Mesothelial cell of epicardium (in vitro differentiated cells): ENCODE measurements around the gene INSIG1. TPM values are rescaled to one million over a fixed set of nuclear protein-coding genes. Genes with fewer than 3 reads are reported as not detected.

Experiments used
- DNase-seq, 2 experiments: peaks; one replicate each; pipeline ENCODE4 v3.0.0; 2021; ENCODE audit warnings: low spot score in 2 of 2; ENCODE audit not compliant: unreplicated experiment in 2 of 2
- H3K27ac Mint-ChIP-seq: 2 replicates; pipeline ENCODE4 v1.8.0; 2021; ENCODE audit warnings: mixed read lengths
- H3K27me3 Mint-ChIP-seq: 2 replicates; pipeline ENCODE4 v1.8.0; 2021; ENCODE audit warnings: low read depth, mixed read lengths
- H3K36me3 Mint-ChIP-seq: 2 replicates; pipeline ENCODE4 v1.8.0; 2021; ENCODE audit warnings: mixed read lengths
- H3K4me1 Mint-ChIP-seq: 2 replicates; pipeline ENCODE4 v1.8.0; 2021; ENCODE audit warnings: mixed read lengths
- H3K4me3 Mint-ChIP-seq: 2 replicates; pipeline ENCODE4 v1.8.0; 2021; ENCODE audit warnings: mild to moderate bottlenecking, moderate library complexity, mixed read lengths
- H3K9me3 Mint-ChIP-seq: 2 replicates; pipeline ENCODE4 v1.8.0; 2021; ENCODE audit warnings: mixed read lengths
- total RNA-seq: library from RNA; stranded (reverse); gene quantifications from 3 replicates; pipeline ENCODE4 v1.2.1, GENCODE V29; 2021
- TF ChIP-seq, protein P1 (sequence below): fragments of 200-600 bp; sonication (generic); IDR thresholded peaks from one replicate; pipeline ENCODE4 v1.5.0; 2021; ENCODE audit warnings: antibody characterized with exemption; ENCODE audit not compliant: unreplicated experiment

INSIG1 gene
- total RNA-seq, 1 donor from 2014 or later, result 38.2 TPM

DNA sequence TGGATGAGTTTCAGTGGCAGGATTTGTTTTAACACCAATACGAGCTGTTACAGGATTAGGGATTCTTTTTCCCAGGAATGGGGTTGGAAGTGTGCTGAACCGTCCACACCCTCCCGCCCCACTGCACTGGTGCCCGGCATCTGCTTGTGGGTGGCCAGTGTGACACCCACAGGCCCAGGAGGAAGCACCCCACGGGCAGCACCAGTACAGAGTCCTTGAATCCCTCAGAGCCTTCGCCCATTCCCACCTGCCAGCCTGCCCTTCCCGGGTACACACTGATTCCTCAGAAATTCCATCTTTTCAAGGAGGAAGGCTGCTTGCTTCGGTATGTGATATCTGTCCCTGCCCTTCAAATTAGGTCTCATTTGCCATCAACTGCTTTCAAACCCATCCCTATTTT, 15.4 kb downstream of the INSIG1 start:
- H3K9me3 Mint-ChIP-seq, result no peaks in the 10 kb centered on the region
- H3K4me3 Mint-ChIP-seq, result no peak overlapping the region
- peaks cover 2% of the 10 kb centered on the region for H3K27me3 Mint-ChIP-seq
- DNase-seq, result no peak
- TF ChIP-seq, protein P1, sequence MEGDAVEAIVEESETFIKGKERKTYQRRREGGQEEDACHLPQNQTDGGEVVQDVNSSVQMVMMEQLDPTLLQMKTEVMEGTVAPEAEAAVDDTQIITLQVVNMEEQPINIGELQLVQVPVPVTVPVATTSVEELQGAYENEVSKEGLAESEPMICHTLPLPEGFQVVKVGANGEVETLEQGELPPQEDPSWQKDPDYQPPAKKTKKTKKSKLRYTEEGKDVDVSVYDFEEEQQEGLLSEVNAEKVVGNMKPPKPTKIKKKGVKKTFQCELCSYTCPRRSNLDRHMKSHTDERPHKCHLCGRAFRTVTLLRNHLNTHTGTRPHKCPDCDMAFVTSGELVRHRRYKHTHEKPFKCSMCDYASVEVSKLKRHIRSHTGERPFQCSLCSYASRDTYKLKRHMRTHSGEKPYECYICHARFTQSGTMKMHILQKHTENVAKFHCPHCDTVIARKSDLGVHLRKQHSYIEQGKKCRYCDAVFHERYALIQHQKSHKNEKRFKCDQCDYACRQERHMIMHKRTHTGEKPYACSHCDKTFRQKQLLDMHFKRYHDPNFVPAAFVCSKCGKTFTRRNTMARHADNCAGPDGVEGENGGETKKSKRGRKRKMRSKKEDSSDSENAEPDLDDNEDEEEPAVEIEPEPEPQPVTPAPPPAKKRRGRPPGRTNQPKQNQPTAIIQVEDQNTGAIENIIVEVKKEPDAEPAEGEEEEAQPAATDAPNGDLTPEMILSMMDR, result no peak
- peaks cover 11% of the 10 kb centered on the region for H3K36me3 Mint-ChIP-seq
- H3K4me1 Mint-ChIP-seq, result no peaks in the 10 kb centered on the region
- H3K27ac Mint-ChIP-seq, result no peak overlapping the region

DNA sequence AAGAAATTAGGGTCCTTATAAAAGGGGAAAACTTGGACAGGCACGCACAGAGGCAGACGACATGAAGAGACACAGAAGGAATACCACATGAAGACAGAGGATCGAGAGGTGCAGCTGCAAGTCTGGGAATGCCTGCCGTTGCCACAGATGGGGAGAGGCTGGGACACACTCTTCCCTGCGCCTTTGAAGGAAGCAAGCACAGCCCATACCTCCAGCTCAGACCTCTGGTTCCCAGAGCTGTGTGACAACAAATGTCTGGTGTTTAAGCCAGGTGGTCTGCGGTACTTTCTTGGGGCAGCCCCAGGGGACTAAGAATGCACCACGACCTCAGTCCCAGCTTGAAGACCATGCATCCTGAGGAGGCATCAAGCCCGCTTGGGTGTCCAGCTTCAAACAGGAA, 18.3 kb downstream of the INSIG1 start:
- no peak for DNase-seq
- peaks cover 2% of the 10 kb centered on the region for H3K36me3 Mint-ChIP-seq
- no peak overlapping the region for H3K4me3 Mint-ChIP-seq
- H3K9me3 Mint-ChIP-seq, result no peaks in the 10 kb centered on the region
- TF ChIP-seq, protein P1, result no peak
- H3K4me1 Mint-ChIP-seq, result no peaks in the 10 kb centered on the region
- no peak overlapping the region for H3K27ac Mint-ChIP-seq
- peaks cover 9% of the 10 kb centered on the region for H3K27me3 Mint-ChIP-seq

DNA sequence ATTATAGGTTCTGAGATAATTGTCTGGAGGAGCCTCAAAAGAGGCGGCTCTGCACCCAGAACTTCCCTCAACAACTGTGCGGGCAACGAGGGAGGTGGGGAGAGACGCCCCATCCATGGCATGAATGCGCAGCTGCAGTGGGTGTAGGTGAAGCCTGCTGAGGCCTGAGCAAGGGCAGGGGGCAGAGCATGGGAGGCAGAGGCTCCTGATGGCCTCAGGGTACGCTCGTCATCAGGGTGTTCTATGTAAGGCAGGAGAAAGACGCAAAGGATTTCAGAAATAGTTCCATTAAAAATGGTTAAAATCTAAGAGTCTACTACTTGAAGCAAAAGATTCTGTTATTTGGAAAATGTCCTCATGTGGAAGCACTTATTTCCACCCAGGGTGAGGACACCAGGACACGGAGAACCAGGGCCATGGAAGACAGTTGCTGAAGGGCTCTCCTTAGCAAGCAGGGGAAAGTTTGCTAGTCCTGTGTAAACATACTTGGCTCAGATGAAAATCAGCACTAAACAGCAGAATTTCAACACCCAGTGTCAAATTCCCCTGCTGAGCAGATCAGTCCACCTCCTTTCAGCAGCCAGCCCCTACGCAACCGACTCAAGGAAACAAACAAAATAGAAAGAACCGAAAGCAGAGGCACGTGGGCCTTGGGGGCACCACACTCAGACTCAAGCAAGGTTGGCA, 18.9 kb downstream of the INSIG1 start:
- no peaks in the 10 kb centered on the region for H3K36me3 Mint-ChIP-seq
- no peak for DNase-seq
- no peaks in the 10 kb centered on the region for H3K9me3 Mint-ChIP-seq
- no peak overlapping the region for H3K27ac Mint-ChIP-seq
- no peak overlapping the region for H3K4me3 Mint-ChIP-seq
- H3K4me1 Mint-ChIP-seq, result no peaks in the 10 kb centered on the region
- H3K27me3 Mint-ChIP-seq, result peaks cover 9% of the 10 kb centered on the region
- TF ChIP-seq, protein P1, result no peak

DNA sequence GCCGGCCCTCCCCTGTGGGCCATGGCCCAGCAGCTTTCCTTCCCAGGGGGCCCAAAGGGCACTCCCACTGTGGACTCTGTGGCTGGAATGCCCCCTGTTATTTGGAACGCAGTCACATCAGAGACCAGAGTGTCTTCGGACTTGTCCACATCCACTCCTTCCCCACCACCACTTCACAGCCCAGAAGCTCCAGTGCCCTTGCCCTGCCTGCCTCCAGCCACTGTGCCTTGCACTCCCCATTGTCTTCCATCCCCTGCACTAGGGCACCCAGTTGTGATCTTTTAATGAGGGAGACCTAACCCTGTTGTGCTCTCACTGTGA, 19.4 kb downstream of the INSIG1 start:
- no peaks in the 10 kb centered on the region for H3K9me3 Mint-ChIP-seq

DNA sequence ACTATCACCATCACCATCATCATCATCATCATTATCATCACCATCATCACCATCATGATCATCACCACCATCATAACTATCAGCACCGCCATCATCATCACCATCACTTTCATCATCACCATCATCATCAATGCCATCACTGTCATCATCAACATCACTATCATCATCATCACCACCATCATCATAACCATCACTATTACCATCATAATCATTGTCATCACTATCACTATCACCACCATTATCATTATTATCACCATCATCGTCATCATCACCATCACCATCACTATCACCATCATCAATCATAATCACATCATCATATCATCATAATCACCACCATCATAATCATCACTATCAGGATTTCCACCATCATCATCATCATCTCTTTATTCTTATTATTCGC, 20.6 kb downstream of the INSIG1 start:
- Mint-ChIP-seq H3K36me3 (no peaks in the 10 kb centered on the region), H3K4me1 (no peaks in the 10 kb centered on the region), H3K9me3 (peaks cover 2% of the 10 kb centered on the region), H3K4me3 (no peak overlapping the region), H3K27me3 (peaks cover 10% of the 10 kb centered on the region), H3K27ac (no peak overlapping the region)
- no peak for DNase-seq
- TF ChIP-seq, protein P1, result no peak

More for the DNA sequence above, 19.4 kb downstream of the INSIG1 start:
- Mint-ChIP-seq H3K27me3 (peaks cover 9% of the 10 kb centered on the region), H3K36me3 (no peaks in the 10 kb centered on the region), H3K4me1 (no peaks in the 10 kb centered on the region), H3K4me3 (no peak overlapping the region), H3K27ac (no peak overlapping the region)
- TF ChIP-seq, protein P1, result no peak
- DNase-seq, result no peak

DNA sequence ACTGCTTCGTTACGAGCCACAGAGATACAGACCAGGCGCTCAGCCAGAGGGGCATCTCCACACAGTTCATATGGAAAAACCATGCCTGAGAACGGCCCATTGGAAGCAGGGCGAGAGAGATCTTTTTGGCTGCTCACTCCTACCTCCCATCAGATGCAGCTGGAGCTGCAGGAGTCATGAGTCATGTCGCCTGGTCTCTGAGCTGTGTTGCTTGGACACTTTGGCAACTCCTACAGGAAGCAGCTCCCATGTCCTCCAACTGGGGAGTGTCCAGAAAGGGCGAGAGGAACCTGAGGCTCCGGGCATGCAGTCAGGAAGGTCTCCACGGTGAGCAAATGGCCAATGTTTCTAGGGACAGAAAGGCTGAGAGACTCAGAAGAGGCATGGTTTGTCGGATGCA, 24.9 kb downstream of the INSIG1 start:
- no peaks in the 10 kb centered on the region for H3K4me1 Mint-ChIP-seq
- H3K36me3 Mint-ChIP-seq, result no peaks in the 10 kb centered on the region
- peaks cover 28% of the 10 kb centered on the region for H3K27me3 Mint-ChIP-seq
- H3K9me3 Mint-ChIP-seq, result peaks cover 4% of the 10 kb centered on the region
- DNase-seq, result no peak
- no peak overlapping the region for H3K4me3 Mint-ChIP-seq
- H3K27ac Mint-ChIP-seq, result no peak overlapping the region
- TF ChIP-seq, protein P1, result no peak
